HCT116 (cell line): Measurements from ENCODE around the gene TPI1. TPM values are rescaled to one million over a fixed set of nuclear protein-coding genes. Genes with fewer than 3 reads are reported as not detected.

Experiments
- ATAC-seq: fragments of 200-7000 bp; cut with Tn5 transposase; 2 replicates; pipeline ENCODE4 v1.9.1; 2020; ENCODE audit warnings: mild to moderate bottlenecking, moderate library complexity
- BruUV-seq: library from RNA; stranded (reverse); fragments of 400-500 nt; replicated peaks from 2 replicates; lab custom pipeline; 2021; lab: Mats Ljungman, UMichigan
- CTCF ChIA-PET: fragments of 300-600 bp; sonication (Branson Sonifier 250); formaldehyde crosslinking; loops from one replicate; lab custom pipeline; 2021; ENCODE audit warnings: antibody characterized with exemption; lab: Charles Lee
- POLR2A ChIA-PET: fragments of 300-600, 350-600 bp; sonication (Branson Sonifier 250); formaldehyde crosslinking; loops from one replicate; lab custom pipeline; 2021; ENCODE audit warnings: antibody characterized with exemption; lab: Charles Lee
- RAD21 ChIA-PET, 2 experiments: fragments of 300-600 bp; sonication (Branson Sonifier 250); formaldehyde crosslinking; loops; one replicate each; lab custom pipeline; 2023; ENCODE audit warnings: low total read pairs in 2 of 2; ENCODE audit not compliant: uncharacterized antibody in 2 of 2, unreplicated experiment in 2 of 2, low non-redundant PET in 1 of 2; lab: Charles Lee
- DNase-seq: peaks from one replicate; pipeline ENCODE4 v3.0.0-alpha.2; 2010; ENCODE audit warnings: low read depth, low spot score
- H2AFZ ChIP-seq: fragments of 200-600 bp; shearing (Covaris generic), sonication (generic); 2 replicates; pipeline ENCODE4 v1.6.1; 2017; ENCODE audit warnings: low read depth, mixed run types, mixed read lengths, antibody characterized with exemption, low read length; ENCODE audit not compliant: poor library complexity, severe bottlenecking
- H3K27ac ChIP-seq: 2 replicates; pipeline ENCODE4 v1.5.1; 2012; ENCODE audit warnings: low read depth, low read length
- H3K27me3 ChIP-seq: fragments of 200-600 bp; sonication (generic); 2 replicates; pipeline ENCODE4 v1.6.1; 2016; ENCODE audit warnings: mixed run types, low read length, mixed read lengths; ENCODE audit not compliant: insufficient read depth
- H3K36me3 ChIP-seq, 2 experiments: fragments of 200-500 bp in 1 of 2; fragments of 200-600 bp in 1 of 2; sonication (Bioruptor generic) in 1 of 2; sonication (generic) in 1 of 2; 2 replicates each; pipeline versions ENCODE4 v1.5.1 to v1.6.1; 2014 to 2016; ENCODE audit warnings: low read length in 2 of 2, inconsistent platforms in 1 of 2, mixed read lengths in 1 of 2, mixed run types in 1 of 2; ENCODE audit not compliant: insufficient read depth in 2 of 2, control insufficient read depth in 1 of 2
- H3K4me1 ChIP-seq, 2 experiments: fragments of 200-600 bp in 1 of 2; sonication (generic) in 1 of 2; 2 replicates each; pipeline versions ENCODE4 v1.5.1 to v1.6.1; 2012 to 2017; ENCODE audit warnings: low read length in 2 of 2, inconsistent platforms in 1 of 2, mild to moderate bottlenecking in 1 of 2, mixed read lengths in 1 of 2, mixed run types in 1 of 2, moderate library complexity in 1 of 2; ENCODE audit not compliant: insufficient read depth in 2 of 2, control insufficient read depth in 1 of 2
- H3K4me2 ChIP-seq: fragments of 200-600 bp; sonication (generic); 2 replicates; pipeline ENCODE4 v1.6.1; 2017; ENCODE audit warnings: mixed run types, low read length, mixed read lengths
- H3K4me3 ChIP-seq, 2 experiments: fragments of 200-600 bp in 1 of 2; sonication (generic) in 1 of 2; replicated peaks in 1 of 2; 2 replicates each; pipeline ENCODE4 v1.5.1; 2011 to 2016; ENCODE audit warnings: low read length in 2 of 2, control low read depth in 1 of 2, low read depth in 1 of 2, mild to moderate bottlenecking in 1 of 2, mixed read lengths in 1 of 2, mixed run types in 1 of 2
- H3K79me2 ChIP-seq: fragments of 200-600 bp; sonication (generic); 2 replicates; pipeline ENCODE4 v1.6.1; 2017; ENCODE audit warnings: mild to moderate bottlenecking, mixed run types, low read length, moderate library complexity, mixed read lengths; ENCODE audit not compliant: insufficient read depth
- H3K9ac ChIP-seq: fragments of 200-600 bp; sonication (generic); 2 replicates; pipeline ENCODE4 v1.6.1; 2016; ENCODE audit warnings: low read length, mixed read lengths
- H3K9me2 ChIP-seq: fragments of 200-600 bp; sonication (generic), shearing (Covaris generic); 2 replicates; pipeline ENCODE4 v1.6.1; 2017; ENCODE audit warnings: mixed run types, mild to moderate bottlenecking, moderate library complexity; ENCODE audit not compliant: insufficient read depth
- H3K9me3 ChIP-seq, 2 experiments: fragments of 200-500 bp in 1 of 2; fragments of 200-600 bp in 1 of 2; sonication (Bioruptor generic) in 1 of 2; sonication (generic) in 1 of 2; 2 replicates each; pipeline ENCODE4 v1.6.1; 2014 to 2017; ENCODE audit warnings: low read length in 2 of 2, mixed read lengths in 2 of 2, inconsistent platforms in 1 of 2, low read depth in 1 of 2, mild to moderate bottlenecking in 1 of 2, mixed run types in 1 of 2, moderate library complexity in 1 of 2; ENCODE audit not compliant: control insufficient read depth in 1 of 2, insufficient read depth in 1 of 2
- H4K20me1 ChIP-seq: fragments of 200-600 bp; sonication (generic), shearing (Covaris generic); 2 replicates; pipeline ENCODE4 v1.6.1; 2017; ENCODE audit warnings: mixed run types, mild to moderate bottlenecking, moderate library complexity; ENCODE audit not compliant: insufficient read depth
- POLR2A ChIP-seq: IDR thresholded peaks from 2 replicates; pipeline ENCODE4 v1.7.0; 2011; ENCODE audit warnings: borderline replicate concordance; ENCODE audit not compliant: insufficient read depth, insufficient read length; ENCODE audit errors: extremely low read depth
- POLR2AphosphoS5 ChIP-seq: IDR thresholded peaks from 2 replicates; pipeline ENCODE4 v1.6.1; 2011; ENCODE audit warnings: mild to moderate bottlenecking, low read depth, low read length, moderate library complexity
- TCF7L2 ChIP-seq: IDR thresholded peaks from 2 replicates; pipeline ENCODE4 v1.7.0; 2011; ENCODE audit warnings: borderline replicate concordance, inconsistent platforms; ENCODE audit not compliant: insufficient read depth, insufficient read length; ENCODE audit errors: extremely low read depth
- intact Hi-C: fragments of 100-400 bp; cut with micrococcal nuclease; formaldehyde crosslinking; loops from 2 replicates; pipeline ENCODE4 v1.10.0; 2022
- total RNA-seq: library from RNA; stranded (reverse); gene quantifications from one replicate; pipeline ENCODE4 v1.2.1, GENCODE V29; 2021; ENCODE audit not compliant: unreplicated experiment
- TF ChIP-seq, protein P1 (sequence below), 3 experiments: fragments of 200-600 bp in 1 of 3; sonication (generic) in 1 of 3; IDR thresholded peaks in 2 of 3; conservative IDR thresholded peaks in 1 of 3; 2 replicates each; pipeline ENCODE4 v1.5.1; 2012 to 2017; ENCODE audit warnings: low read depth in 2 of 3, low read length in 2 of 3, antibody characterized with exemption in 1 of 3, borderline replicate concordance in 1 of 3, control low read depth in 1 of 3, mild to moderate bottlenecking in 1 of 3, mixed read lengths in 1 of 3, mixed run types in 1 of 3, moderate library complexity in 1 of 3; ENCODE audit not compliant: insufficient read depth in 1 of 3

TPI1 gene
- total RNA-seq, 1 experiment from 2014 or later = 1,068 TPM

DNA sequence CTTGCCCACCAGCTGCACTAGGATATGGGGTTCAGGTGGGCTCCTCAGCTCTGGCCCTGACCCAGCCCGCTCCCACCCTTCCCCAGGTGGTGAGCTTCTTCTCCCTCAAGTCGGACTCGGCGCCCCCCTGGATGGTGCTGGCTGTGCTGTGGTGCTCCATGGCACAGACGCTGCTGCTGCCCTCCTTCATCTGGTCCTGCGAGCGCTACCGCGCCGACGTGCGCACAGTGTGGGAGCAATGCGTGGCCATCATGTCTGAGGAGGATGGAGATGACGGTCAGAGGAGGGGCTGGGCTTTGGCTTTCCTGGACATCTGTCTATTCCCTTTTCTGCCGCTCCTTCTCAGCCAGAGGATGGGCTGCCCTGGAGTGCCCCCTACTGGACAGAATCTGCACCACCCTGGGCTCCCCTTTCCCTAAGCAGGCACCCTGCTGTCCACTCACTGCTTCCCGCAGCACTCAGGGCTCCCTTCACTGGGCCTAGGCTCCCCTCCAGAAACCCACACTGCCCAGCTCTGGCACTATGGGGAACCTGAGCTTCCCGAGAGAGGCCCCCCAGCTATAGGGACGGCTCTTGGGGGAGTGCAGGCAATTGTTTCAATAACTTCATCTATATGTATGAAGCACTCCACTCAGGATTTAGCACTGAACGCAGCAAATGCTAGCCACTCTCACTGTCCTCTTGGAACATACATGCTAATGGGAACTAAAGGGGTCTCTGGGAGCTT is 41.8 kb upstream of the TPI1 start:
- Histone ChIP-seq H3K36me3 (peaks cover 0 to 4% of the 10 kb centered on the region in 2 experiments; a peak in 1 of 4 replicates), H3K9me3 (no peaks in the 10 kb centered on the region), H3K27me3 (peaks cover 6% of the 10 kb centered on the region; the same call in 1 of the 2 replicates), H4K20me1 (no peaks in the 10 kb centered on the region), H3K4me2 (no peak overlapping the region), H3K9me2 (no peaks in the 10 kb centered on the region), H3K4me1 (peaks cover 25 to 54% of the 10 kb centered on the region in 2 experiments), H3K27ac (0 out of 2 replicates have a peak overlapping the region, but pooled peaks have one; percentile 78), H3K9ac (no peak overlapping the region), H3K79me2 (peaks cover 31% of the 10 kb centered on the region), H2AFZ (no peak overlapping the region), H3K4me3 (no peak overlapping the region)
- ChIA-PET POLR2A (no interaction called here), RAD21 (no interaction called here), CTCF (interaction anchor here (0.9 to 2.8 kb wide), 4 partner anchors 26 to 254 kb away, joined by 3 to 10 read pairs (median 3); partner anchors contain the start of genes MLF2 and USP5)
- peak; percentile 46 for ATAC-seq
- intact Hi-C loops = loop anchor here (1.0 kb wide), 2 partner anchors 72 to 90 kb away; partner anchors contain the start of gene MLF2
- BruUV-seq = no TSS peak
- peak; percentile 47 for DNase-seq
- no peak for TF ChIP-seq POLR2A
- peak; percentile 13 for TF ChIP-seq TCF7L2
- TF ChIP-seq, protein P1, sequence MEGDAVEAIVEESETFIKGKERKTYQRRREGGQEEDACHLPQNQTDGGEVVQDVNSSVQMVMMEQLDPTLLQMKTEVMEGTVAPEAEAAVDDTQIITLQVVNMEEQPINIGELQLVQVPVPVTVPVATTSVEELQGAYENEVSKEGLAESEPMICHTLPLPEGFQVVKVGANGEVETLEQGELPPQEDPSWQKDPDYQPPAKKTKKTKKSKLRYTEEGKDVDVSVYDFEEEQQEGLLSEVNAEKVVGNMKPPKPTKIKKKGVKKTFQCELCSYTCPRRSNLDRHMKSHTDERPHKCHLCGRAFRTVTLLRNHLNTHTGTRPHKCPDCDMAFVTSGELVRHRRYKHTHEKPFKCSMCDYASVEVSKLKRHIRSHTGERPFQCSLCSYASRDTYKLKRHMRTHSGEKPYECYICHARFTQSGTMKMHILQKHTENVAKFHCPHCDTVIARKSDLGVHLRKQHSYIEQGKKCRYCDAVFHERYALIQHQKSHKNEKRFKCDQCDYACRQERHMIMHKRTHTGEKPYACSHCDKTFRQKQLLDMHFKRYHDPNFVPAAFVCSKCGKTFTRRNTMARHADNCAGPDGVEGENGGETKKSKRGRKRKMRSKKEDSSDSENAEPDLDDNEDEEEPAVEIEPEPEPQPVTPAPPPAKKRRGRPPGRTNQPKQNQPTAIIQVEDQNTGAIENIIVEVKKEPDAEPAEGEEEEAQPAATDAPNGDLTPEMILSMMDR (IDR thresholded peaks at IDR 0.05 in 2 of 3, conservative IDR thresholded peaks at IDR 0.05 in 1 of 3; ENCODE audit: borderline replicate concordance in 1 of 3, insufficient read depth in 1 of 3, low read depth in 2 of 3, low read length in 2 of 3) = peak in 2 of 3 experiments; percentile 91 to 98; a peak in 4 of 6 replicates
- peak; percentile 29; the same call in 1 of the 2 replicates for TF ChIP-seq POLR2AphosphoS5
